Germinal center (tissue), 1 donor: ENCODE results near the gene LRRC72.
"Not testable (repeated sequence)": the region's sequence is repeated elsewhere in the genome, so short reads cannot be mapped to it uniquely, and the experiment has no call there.

Experiments used
- DNase-seq: peaks from one replicate; pipeline ENCODE4 v3.0.0; 2012; ENCODE audit warnings: mixed read lengths, low spot score

The LRRC72 gene

GRCh38 chr7:16526742-16527540, at the start of gene LRRC72:
Gene LRRC72, plus strand, starts transcription at chr7:16526825. Its CDS starts 128 bp downstream, at chr7:16526953.
- DNase-seq, result no peak

- no peak for DNase-seq
Observed at GRCh38 chr7:16479161-16479560, 47.5 kb upstream of the LRRC72 start.

GRCh38 chr7:16479591-16479990, 47.0 kb upstream of the LRRC72 start:
- no peak for DNase-seq

GRCh38 chr7:16484453-16485158, 42.0 kb upstream of the LRRC72 start:
- DNase-seq, result no peak

GRCh38 chr7:16491148-16491547, 35.5 kb upstream of the LRRC72 start:
- DNase-seq, result no peak

- no peak for DNase-seq
Observed at GRCh38 chr7:16492513-16493062, 34.0 kb upstream of the LRRC72 start.

GRCh38 chr7:16493266-16493665, 33.4 kb upstream of the LRRC72 start:
- no peak for DNase-seq

- DNase-seq, result no peak
Observed at GRCh38 chr7:16494551-16494950, 32.1 kb upstream of the LRRC72 start.

GRCh38 chr7:16494955-16495719, 31.5 kb upstream of the LRRC72 start:
- DNase-seq, result no peak

GRCh38 chr7:16498122-16498521, 28.5 kb upstream of the LRRC72 start:
- no peak for DNase-seq

GRCh38 chr7:16502303-16502702, 24.3 kb upstream of the LRRC72 start:
- DNase-seq, result no peak

GRCh38 chr7:16504019-16504418, 22.6 kb upstream of the LRRC72 start:
- DNase-seq, result no peak

- DNase-seq, result not testable (repeated sequence)
Observed at GRCh38 chr7:16506422-16506821, 20.2 kb upstream of the LRRC72 start.

GRCh38 chr7:16509829-16510228, 16.8 kb upstream of the LRRC72 start:
- no peak for DNase-seq

- DNase-seq, result no peak
Observed at GRCh38 chr7:16511314-16511713, 15.3 kb upstream of the LRRC72 start.

GRCh38 chr7:16512097-16512496, 14.5 kb upstream of the LRRC72 start:
- DNase-seq, result no peak

- DNase-seq, result no peak
Observed at GRCh38 chr7:16514271-16514670, 12.4 kb upstream of the LRRC72 start.

GRCh38 chr7:16514729-16515128, 11.9 kb upstream of the LRRC72 start:
- no peak for DNase-seq

- no peak for DNase-seq
Observed at GRCh38 chr7:16515785-16516685, 10.6 kb upstream of the LRRC72 start.

GRCh38 chr7:16519985-16520384, 6.6 kb upstream of the LRRC72 start:
- DNase-seq, result not testable (repeated sequence)

- DNase-seq, result no peak
Observed at GRCh38 chr7:16524332-16524731, 2.3 kb upstream of the LRRC72 start.
